WERI-Rb-1 (cell line): Measurements from ENCODE around the gene ZNF532.
A peak's percentile ranks its signal among the peaks of the same experiment; 100 is the strongest.

ENCODE experiments used
- DNase-seq: peaks from one replicate; pipeline ENCODE4 v3.0.0-alpha.2; 2020
- H3K27ac ChIP-seq: fragments of 250-450 bp; sonication (Bioruptor Pico); 2 replicates; pipeline ENCODE4 v1.5.1; 2020; ENCODE audit warnings: mild to moderate bottlenecking, moderate library complexity
- H3K27me3 ChIP-seq: fragments of 250-450 bp; sonication (Bioruptor Pico); 2 replicates; pipeline ENCODE4 v1.5.1; 2021; ENCODE audit warnings: mild to moderate bottlenecking, low read depth, moderate library complexity; ENCODE audit not compliant: insufficient read depth, severe bottlenecking
- H3K36me3 ChIP-seq: fragments of 250-450 bp; sonication (Bioruptor Pico); 2 replicates; pipeline ENCODE4 v1.5.1; 2020; ENCODE audit warnings: mild to moderate bottlenecking, moderate library complexity
- H3K4me3 ChIP-seq: 2 replicates; pipeline ENCODE4 v1.5.1; 2011; ENCODE audit warnings: low read depth, mild to moderate bottlenecking, control low read depth, low read length
- H3K9me3 ChIP-seq: fragments of 250-450 bp; sonication (Bioruptor Pico); 2 replicates; pipeline ENCODE4 v1.5.1; 2021; ENCODE audit warnings: mild to moderate bottlenecking, moderate library complexity; ENCODE audit not compliant: severe bottlenecking
- CTCF ChIP-seq: IDR thresholded peaks from 2 replicates; pipeline ENCODE4 v1.5.1; 2011; ENCODE audit warnings: low read depth, mild to moderate bottlenecking, control low read depth, inconsistent platforms, low read length

ZNF532 gene

DNA sequence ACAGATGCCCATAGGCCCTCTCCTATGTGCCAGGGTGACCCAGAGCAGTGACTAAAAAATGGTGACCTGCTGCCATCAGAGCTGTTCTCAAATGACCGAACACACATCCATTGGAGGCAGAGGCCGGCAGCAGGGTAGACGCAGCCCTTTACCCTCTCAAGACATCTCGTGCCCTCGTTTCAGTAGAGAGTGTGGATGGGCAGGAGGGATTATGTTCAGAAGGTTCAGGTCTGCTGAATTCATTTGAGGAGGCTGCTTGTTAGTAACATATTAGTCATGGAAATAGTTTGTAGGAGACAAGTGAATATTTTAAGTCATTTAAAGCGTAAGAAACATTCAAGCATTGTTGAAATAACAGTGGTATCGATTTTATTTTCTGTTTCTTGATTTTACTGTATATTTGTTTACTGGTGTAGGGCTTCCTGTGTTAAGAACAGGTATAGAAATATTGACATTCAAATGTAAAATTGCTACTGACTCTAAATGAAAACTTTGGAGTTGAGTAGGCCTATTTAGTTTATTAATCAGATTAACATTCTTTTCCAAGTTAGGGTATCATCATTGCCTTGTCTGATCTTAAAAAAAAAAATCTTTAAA is 82.6 kb downstream of the ZNF532 start:
- DNase-seq = no peak
- Histone ChIP-seq H3K9me3 (no peaks in the 10 kb centered on the region), H3K4me3 (no peak overlapping the region), H3K27me3 (no peaks in the 10 kb centered on the region), H3K36me3 (peaks cover 61% of the 10 kb centered on the region), H3K27ac (no peak overlapping the region)
- TF ChIP-seq CTCF = no peak

GRCh38 chr18:58949031-58949430 is 84.4 kb downstream of the ZNF532 start:
- H3K27ac ChIP-seq = peak overlapping the region; percentile 50
- H3K9me3 ChIP-seq = no peaks in the 10 kb centered on the region
- H3K27me3 ChIP-seq = no peaks in the 10 kb centered on the region
- H3K4me3 ChIP-seq = no peak overlapping the region
- TF ChIP-seq CTCF = no peak
- DNase-seq = no peak
- peaks cover 66% of the 10 kb centered on the region for H3K36me3 ChIP-seq

DNA sequence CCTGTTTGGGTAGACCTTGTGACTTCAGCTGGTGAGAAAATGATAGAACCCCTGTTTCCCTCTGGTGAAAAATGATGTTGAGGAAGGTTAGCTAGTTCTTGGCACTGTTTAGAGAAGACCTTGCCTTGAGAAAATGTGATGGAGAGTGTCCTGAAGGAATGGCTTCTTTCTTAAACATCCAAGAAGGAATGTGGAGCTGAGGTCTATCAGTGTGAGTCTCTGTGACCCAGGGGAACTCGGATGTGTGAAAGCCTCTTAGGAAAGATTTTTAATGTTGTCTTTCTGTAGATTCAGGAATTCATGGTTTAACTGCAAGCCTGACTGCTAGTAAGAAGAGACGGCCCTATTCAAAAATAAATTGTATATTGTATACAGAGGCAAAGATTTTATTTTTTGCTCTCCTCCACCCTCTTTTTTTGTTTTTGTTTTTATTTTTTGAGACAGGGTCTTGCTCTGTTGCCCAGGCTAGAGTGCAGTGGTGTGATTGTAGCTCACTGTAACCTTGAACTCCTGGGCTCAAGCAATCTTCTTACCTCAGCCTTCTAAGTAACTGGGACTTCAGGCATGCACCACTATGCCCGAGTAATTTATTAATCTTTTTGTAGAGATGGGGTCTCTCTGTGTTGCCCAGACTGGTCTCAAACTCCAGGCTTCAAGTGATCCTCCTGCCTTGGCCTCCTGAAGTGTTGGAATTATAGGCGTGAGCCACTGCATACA is 87.5 kb downstream of the ZNF532 start:
- TF ChIP-seq CTCF = no peak
- H3K4me3 ChIP-seq = no peak overlapping the region
- no peak overlapping the region for H3K27ac ChIP-seq
- H3K27me3 ChIP-seq = no peaks in the 10 kb centered on the region
- no peak for DNase-seq
- no peaks in the 10 kb centered on the region for H3K9me3 ChIP-seq
- peaks cover 68% of the 10 kb centered on the region for H3K36me3 ChIP-seq

- Histone ChIP-seq H3K27ac (no peak overlapping the region), H3K36me3 (peaks cover 66% of the 10 kb centered on the region), H3K9me3 (no peaks in the 10 kb centered on the region), H3K27me3 (no peaks in the 10 kb centered on the region), H3K4me3 (no peak overlapping the region)
- no peak for TF ChIP-seq CTCF
- DNase-seq = no peak
These were observed 88.2 kb downstream of the ZNF532 start for GRCh38 chr18:58952858-58953257.

DNA sequence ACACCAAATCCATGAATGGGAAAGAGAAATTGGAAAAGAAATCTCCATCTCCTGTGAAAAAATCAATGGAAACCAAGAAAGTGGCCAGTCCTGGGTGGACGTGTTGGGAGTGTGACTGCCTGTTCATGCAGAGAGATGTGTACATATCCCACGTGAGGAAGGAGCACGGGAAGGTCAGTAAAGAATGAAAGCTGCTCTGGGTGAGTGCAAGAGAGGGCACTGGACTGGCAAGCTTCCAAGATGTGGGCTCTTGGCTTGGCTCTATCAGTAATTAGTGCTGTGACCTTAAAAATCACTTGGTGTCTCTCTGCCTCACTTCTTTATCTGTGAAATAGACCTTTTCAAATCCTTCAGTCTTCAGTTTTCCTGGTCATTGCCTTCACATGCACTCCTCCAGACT is 89.0 kb downstream of the ZNF532 start:
- no peaks in the 10 kb centered on the region for H3K27me3 ChIP-seq
- peak; percentile 59 for DNase-seq
- H3K9me3 ChIP-seq = no peaks in the 10 kb centered on the region
- no peak for TF ChIP-seq CTCF
- peaks cover 65% of the 10 kb centered on the region for H3K36me3 ChIP-seq
- H3K4me3 ChIP-seq = no peak overlapping the region
- 0 out of 2 replicates have a peak overlapping the region, but pooled peaks have one; percentile 2 for H3K27ac ChIP-seq
